Measurements from ENCODE around the gene CLN3. TPM values are rescaled to one million over a fixed set of nuclear protein-coding genes. Genes with fewer than 3 reads are reported as not detected.

The CLN3 gene
- total and polyA plus RNA-seq, 2 of the 13 experiments (the other 11 are each of a cell fraction or from before 2014, with no cell fraction given): 23.4 to 46.8 TPM

DNA sequence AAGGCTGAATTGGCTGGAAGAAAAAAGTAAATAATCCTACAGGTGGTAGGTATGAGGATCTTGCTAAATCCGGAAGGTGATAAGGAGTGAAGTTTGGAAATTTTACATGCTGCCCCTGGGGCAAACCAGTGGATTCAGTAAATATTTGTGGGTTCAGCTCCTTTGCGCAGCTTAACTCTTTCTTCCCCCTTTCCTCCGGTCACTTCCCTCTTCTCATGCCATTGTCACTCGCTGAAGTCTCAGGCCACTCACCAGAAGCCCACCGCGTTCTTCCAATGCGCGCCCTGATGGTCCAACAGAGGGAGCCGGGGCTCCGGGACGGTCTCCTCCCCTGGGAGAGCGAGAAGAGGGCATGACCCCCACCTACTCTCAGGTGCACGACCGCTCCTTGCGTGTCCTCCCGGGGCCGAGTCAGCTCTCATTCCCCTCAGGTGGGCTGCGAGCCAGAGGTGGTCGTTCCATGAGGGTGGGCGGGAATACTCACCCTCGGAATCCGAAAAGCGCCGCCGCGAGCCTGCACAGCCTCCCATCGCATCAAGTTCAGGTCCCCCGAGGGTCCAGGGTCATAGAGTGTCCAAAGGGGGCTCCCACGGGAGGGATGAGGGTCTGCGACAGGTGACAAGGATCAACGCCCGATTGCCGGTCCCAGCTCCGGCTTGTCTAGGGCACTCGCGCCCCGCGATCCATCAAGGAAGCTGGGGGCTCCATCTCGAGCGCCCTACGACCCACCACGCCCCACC, 474 bp downstream of the CLN3 start:
- H3K27ac ChIP-seq (ENCODE audit: extremely low read length, insufficient read depth, low read length): peak overlapping the region; percentile 99
- in situ Hi-C loops (cut with HindIII; ENCODE audit: extremely low pct_ligation_motif_present, low pct_unique_long_range_greater_than_20kb): no loop called here
- H3K79me2 ChIP-seq (ENCODE audit: insufficient read depth, low read length): no peaks in the 10 kb centered on the region
- BruUV-seq (replicated peaks): TSS peak; percentile 75
- peak; percentile 65 for ATAC-seq
- peaks cover 4 to 13% of the 10 kb centered on the region in 2 experiments for H3K36me3 ChIP-seq (replicated peaks in 1 of 2; ENCODE audit: control insufficient read depth in 1 of 2, insufficient read depth in 2 of 2, low read length in 2 of 2)
- intact Hi-C loops (cut with micrococcal nuclease; ENCODE audit: unreplicated experiment): no loop called here
- H3K4me2 ChIP-seq (ENCODE audit: low read depth, low read length): peak overlapping the region; percentile 93
- H3K27me3 ChIP-seq (ENCODE audit: control insufficient read depth in 1 of 2, insufficient read depth in 2 of 2, low read length in 2 of 2): peaks cover 9 to 24% of the 10 kb centered on the region in 2 experiments; a peak in 4 of 5 replicates
- peak overlapping the region; percentile 94 for H3K9ac ChIP-seq (ENCODE audit: insufficient read depth, low read depth, low read length)
- H4K20me1 ChIP-seq (ENCODE audit: insufficient read depth, low read length): no peaks in the 10 kb centered on the region
- peak; percentile 49 for DNase-seq (ENCODE audit: low spot score)
- H3K4me1 ChIP-seq (ENCODE audit: insufficient read depth, low read length): peaks cover 20% of the 10 kb centered on the region; the same call in 1 of the 2 replicates
- ChIA-PET CTCF (ENCODE audit: low intra/inter-chr PET ratio, low total read pairs) (interaction anchor here (2.1 kb wide), 1 partner anchor 58 kb away, joined by 12 read pairs; no protein-coding TSS in a partner anchor), POLR2A (interaction anchor here (0.6 to 2.4 kb wide), 11 partner anchors 11 to 118 kb away, joined by 3 to 8 read pairs (median 4); partner anchors contain the start of genes NUPR1, SULT1A1 and SULT1A2)
- H3K9me3 ChIP-seq (ENCODE audit: low read length): no peaks in the 10 kb centered on the region
- H2AFZ ChIP-seq (ENCODE audit: low read length): peak overlapping the region; percentile 55
- peak overlapping the region; percentile 89 to 98 (median 92) for H3K4me3 ChIP-seq (replicated peaks in 1 of 3; ENCODE audit: insufficient read depth in 1 of 3, low read depth in 2 of 3, low read length in 3 of 3)
- WGBS (ENCODE audit: low lambda C conversion rate): under 1% methylated on average over 28 of the region's 42 CpGs
- peak; percentile 85 for FAIRE-seq
- TF ChIP-seq, protein P1, sequence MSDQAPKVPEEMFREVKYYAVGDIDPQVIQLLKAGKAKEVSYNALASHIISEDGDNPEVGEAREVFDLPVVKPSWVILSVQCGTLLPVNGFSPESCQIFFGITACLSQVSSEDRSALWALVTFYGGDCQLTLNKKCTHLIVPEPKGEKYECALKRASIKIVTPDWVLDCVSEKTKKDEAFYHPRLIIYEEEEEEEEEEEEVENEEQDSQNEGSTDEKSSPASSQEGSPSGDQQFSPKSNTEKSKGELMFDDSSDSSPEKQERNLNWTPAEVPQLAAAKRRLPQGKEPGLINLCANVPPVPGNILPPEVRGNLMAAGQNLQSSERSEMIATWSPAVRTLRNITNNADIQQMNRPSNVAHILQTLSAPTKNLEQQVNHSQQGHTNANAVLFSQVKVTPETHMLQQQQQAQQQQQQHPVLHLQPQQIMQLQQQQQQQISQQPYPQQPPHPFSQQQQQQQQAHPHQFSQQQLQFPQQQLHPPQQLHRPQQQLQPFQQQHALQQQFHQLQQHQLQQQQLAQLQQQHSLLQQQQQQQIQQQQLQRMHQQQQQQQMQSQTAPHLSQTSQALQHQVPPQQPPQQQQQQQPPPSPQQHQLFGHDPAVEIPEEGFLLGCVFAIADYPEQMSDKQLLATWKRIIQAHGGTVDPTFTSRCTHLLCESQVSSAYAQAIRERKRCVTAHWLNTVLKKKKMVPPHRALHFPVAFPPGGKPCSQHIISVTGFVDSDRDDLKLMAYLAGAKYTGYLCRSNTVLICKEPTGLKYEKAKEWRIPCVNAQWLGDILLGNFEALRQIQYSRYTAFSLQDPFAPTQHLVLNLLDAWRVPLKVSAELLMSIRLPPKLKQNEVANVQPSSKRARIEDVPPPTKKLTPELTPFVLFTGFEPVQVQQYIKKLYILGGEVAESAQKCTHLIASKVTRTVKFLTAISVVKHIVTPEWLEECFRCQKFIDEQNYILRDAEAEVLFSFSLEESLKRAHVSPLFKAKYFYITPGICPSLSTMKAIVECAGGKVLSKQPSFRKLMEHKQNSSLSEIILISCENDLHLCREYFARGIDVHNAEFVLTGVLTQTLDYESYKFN (CRISPR knock-in tag; conservative IDR thresholded peaks at IDR 0.05): peak; percentile 54; the same call in 1 of the 2 replicates
- TF ChIP-seq ZNF780A (CRISPR knock-in tag; IDR thresholded peaks at IDR 0.05) (peak; percentile 23; the same call in 1 of the 2 replicates), MTA1 (CRISPR knock-in tag; IDR thresholded peaks at IDR 0.05; ENCODE audit: borderline replicate concordance) (peak; percentile 29; the same call in 1 of the 2 replicates), REXO4 (CRISPR knock-in tag; IDR thresholded peaks at IDR 0.05; ENCODE audit: borderline replicate concordance) (no peak), TGIF2 (CRISPR knock-in tag; IDR thresholded peaks at IDR 0.05) (0 out of 2 replicates have a peak, but pooled peaks have one; percentile 36), HNF4G (IDR thresholded peaks at IDR 0.05; ENCODE audit: borderline replicate concordance, low read depth, low read length) (no peak), HNF4G (CRISPR knock-in tag; IDR thresholded peaks at IDR 0.05; ENCODE audit: borderline replicate concordance, low read depth) (no peak), KLF15 (CRISPR knock-in tag; IDR thresholded peaks at IDR 0.05; ENCODE audit: borderline replicate concordance) (no peak), SRY (CRISPR knock-in tag; IDR thresholded peaks at IDR 0.05) (peak; percentile 62; the same call in 1 of the 2 replicates), NRL (CRISPR knock-in tag; IDR thresholded peaks at IDR 0.05; ENCODE audit: borderline replicate concordance) (peak; percentile 62; the same call in 1 of the 2 replicates)
- TF ChIP-seq, protein P2, sequence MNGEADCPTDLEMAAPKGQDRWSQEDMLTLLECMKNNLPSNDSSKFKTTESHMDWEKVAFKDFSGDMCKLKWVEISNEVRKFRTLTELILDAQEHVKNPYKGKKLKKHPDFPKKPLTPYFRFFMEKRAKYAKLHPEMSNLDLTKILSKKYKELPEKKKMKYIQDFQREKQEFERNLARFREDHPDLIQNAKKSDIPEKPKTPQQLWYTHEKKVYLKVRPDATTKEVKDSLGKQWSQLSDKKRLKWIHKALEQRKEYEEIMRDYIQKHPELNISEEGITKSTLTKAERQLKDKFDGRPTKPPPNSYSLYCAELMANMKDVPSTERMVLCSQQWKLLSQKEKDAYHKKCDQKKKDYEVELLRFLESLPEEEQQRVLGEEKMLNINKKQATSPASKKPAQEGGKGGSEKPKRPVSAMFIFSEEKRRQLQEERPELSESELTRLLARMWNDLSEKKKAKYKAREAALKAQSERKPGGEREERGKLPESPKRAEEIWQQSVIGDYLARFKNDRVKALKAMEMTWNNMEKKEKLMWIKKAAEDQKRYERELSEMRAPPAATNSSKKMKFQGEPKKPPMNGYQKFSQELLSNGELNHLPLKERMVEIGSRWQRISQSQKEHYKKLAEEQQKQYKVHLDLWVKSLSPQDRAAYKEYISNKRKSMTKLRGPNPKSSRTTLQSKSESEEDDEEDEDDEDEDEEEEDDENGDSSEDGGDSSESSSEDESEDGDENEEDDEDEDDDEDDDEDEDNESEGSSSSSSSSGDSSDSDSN (CRISPR knock-in tag; IDR thresholded peaks at IDR 0.05): peak; percentile 65
- TF ChIP-seq, protein P3, sequence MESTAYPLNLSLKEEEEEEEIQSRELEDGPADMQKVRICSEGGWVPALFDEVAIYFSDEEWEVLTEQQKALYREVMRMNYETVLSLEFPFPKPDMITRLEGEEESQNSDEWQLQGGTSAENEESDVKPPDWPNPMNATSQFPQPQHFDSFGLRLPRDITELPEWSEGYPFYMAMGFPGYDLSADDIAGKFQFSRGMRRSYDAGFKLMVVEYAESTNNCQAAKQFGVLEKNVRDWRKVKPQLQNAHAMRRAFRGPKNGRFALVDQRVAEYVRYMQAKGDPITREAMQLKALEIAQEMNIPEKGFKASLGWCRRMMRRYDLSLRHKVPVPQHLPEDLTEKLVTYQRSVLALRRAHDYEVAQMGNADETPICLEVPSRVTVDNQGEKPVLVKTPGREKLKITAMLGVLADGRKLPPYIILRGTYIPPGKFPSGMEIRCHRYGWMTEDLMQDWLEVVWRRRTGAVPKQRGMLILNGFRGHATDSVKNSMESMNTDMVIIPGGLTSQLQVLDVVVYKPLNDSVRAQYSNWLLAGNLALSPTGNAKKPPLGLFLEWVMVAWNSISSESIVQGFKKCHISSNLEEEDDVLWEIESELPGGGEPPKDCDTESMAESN (CRISPR knock-in tag; conservative IDR thresholded peaks at IDR 0.05): peak; percentile 38; the same call in 1 of the 2 replicates

Measured in HepG2 (cell line).